Measurements from ENCODE around the gene ULK2.
"Not testable (repeated sequence)": the region's sequence is repeated elsewhere in the genome, so short reads cannot be mapped to it uniquely, and the experiment has no call there.

Gene ULK2

GRCh38 chr17:19860647-19861177 is 7.0 kb downstream of the ULK2 start:
- not testable (repeated sequence) for DNase-seq

- DNase-seq = no peak
Observed at GRCh38 chr17:19857640-19858039, 10.1 kb downstream of the ULK2 start.

- DNase-seq = no peak
Observed at GRCh38 chr17:19833914-19834313, 33.8 kb downstream of the ULK2 start.

GRCh38 chr17:19830061-19830460 is 37.7 kb downstream of the ULK2 start:
- no peak for DNase-seq

- DNase-seq = no peak
Observed at GRCh38 chr17:19812407-19812806, 55.3 kb downstream of the ULK2 start.

- DNase-seq = no peak
Observed at GRCh38 chr17:19805006-19805405, 62.7 kb downstream of the ULK2 start.

- DNase-seq = no peak
Observed at GRCh38 chr17:19800571-19800970, 67.2 kb downstream of the ULK2 start.

GRCh38 chr17:19799796-19800195 is 67.9 kb downstream of the ULK2 start:
- no peak for DNase-seq

GRCh38 chr17:19796457-19796856 is 71.3 kb downstream of the ULK2 start:
- DNase-seq = no peak

GRCh38 chr17:19791918-19792550 is 75.7 kb downstream of the ULK2 start:
- no peak for DNase-seq

GRCh38 chr17:19787733-19788357 is 79.9 kb downstream of the ULK2 start:
- no peak for DNase-seq

- no peak for DNase-seq
Observed at GRCh38 chr17:19785854-19786253, 81.9 kb downstream of the ULK2 start.

GRCh38 chr17:19781488-19782458 is 86.0 kb downstream of the ULK2 start:
- no peak for DNase-seq

- no peak for DNase-seq
Observed at GRCh38 chr17:19780846-19781245, 86.9 kb downstream of the ULK2 start.

- no peak for DNase-seq
Observed at GRCh38 chr17:19773534-19773933, 94.2 kb downstream of the ULK2 start.

- no peak for DNase-seq
Observed at GRCh38 chr17:19771971-19772630, 95.6 kb downstream of the ULK2 start.

GRCh38 chr17:19770985-19771735 is 96.6 kb downstream of the ULK2 start:
- no peak for DNase-seq

- DNase-seq = no peak
Observed at GRCh38 chr17:19769946-19770652, 97.6 kb downstream of the ULK2 start.

GRCh38 chr17:19768046-19768782 is 99.5 kb downstream of the ULK2 start:
- no peak for DNase-seq

- peak; percentile 22 for DNase-seq
Observed at GRCh38 chr17:19766421-19767270, 101.1 kb downstream of the ULK2 start.

All from NCI-H1092 treated with DMSO at 0.1 percent for 48 hours (cell line).